Pancreas (tissue), 10 donors: ENCODE measurements around the gene CCDC78. TPM values are rescaled to one million over a fixed set of nuclear protein-coding genes. Genes with fewer than 3 reads are reported as not detected.
A peak's percentile ranks its signal among the peaks of the same experiment; 100 is the strongest.

Experiments
- ATAC-seq, 4 donors: fragments of 200-7000 bp; cut with Tn5 transposase; one replicate each; pipeline versions ENCODE4 v1.8.0 to v1.9.1; 2020; ENCODE audit warnings: mild to moderate bottlenecking in 4 of 4, moderate library complexity in 4 of 4
- DNase-seq, 6 donors: peaks; one replicate each; pipeline ENCODE4 v3.0.0-alpha.2; 2020
- FAIRE-seq: peaks from 2 replicates; lab custom pipeline; 2012; peaks lifted over from hg19 to GRCh38; lab: Jason Lieb, UNC
- H3K27ac ChIP-seq, 4 donors: fragments of 200-600 bp; sonication (generic); 1 replicate in 3 of 4; 2 replicates in 1 of 4; pipeline versions ENCODE4 v1.5.0 to v1.8.0; 2020
- H3K27me3 ChIP-seq, 4 donors: fragments of 200-600 bp; one replicate each; pipeline ENCODE4 v1.8.0; 2021
- H3K36me3 ChIP-seq, 3 donors: fragments of 200-600 bp; sonication (generic) in 1 of 3; one replicate each; pipeline versions ENCODE4 v1.5.0 to v1.8.0; 2020 to 2021
- H3K4me1 ChIP-seq, 3 donors: fragments of 200-600 bp; one replicate each; pipeline ENCODE4 v1.8.0; 2021
- H3K4me3 ChIP-seq, 4 donors: fragments of 200-600 bp; sonication (generic) in 2 of 4; one replicate each; pipeline versions ENCODE4 v1.5.0 to v1.8.0; 2020 to 2021
- H3K9me3 ChIP-seq, 4 donors: fragments of 200-600 bp; one replicate each; pipeline ENCODE4 v1.8.0; 2021
- WGBS, 2 donors: extraction: QIAGEN DNeasy Blood & Tissue Kit; methylation state at CpG; one replicate each; pipeline ENCODE4 v1.1.7; 2013; 5-methylcytosine and 5-hydroxymethylcytosine counted together
- intact Hi-C, 3 donors: fragments of 100-400 bp; cut with DNase I; formaldehyde crosslinking; loops; one replicate each; pipeline versions ENCODE4 v1.11.1 to v1.14.2; 2022
- polyA plus RNA-seq, 2 donors: library from polyadenylated mRNA; stranded (reverse); fragments of 200-250 nt; gene quantifications; one replicate each; pipeline ENCODE4 v1.2.3, GENCODE V29; 2013
- total RNA-seq, 6 donors: library from RNA; stranded (reverse); fragmentation: NEBNext Ultra II Directional in 4 of 6; extraction: Animal tissue kit (Norgen Biotek cat#: 25700) in 4 of 6; gene quantifications; one replicate each; pipeline versions ENCODE4 v1.2.1 to v1.2.4, GENCODE V29; 2021 to 2023
- TF ChIP-seq, protein P1 (sequence below), 4 donors: fragments of 200-600 bp; sonication (generic) in 3 of 4; IDR thresholded peaks; one replicate each; pipeline versions ENCODE4 v1.5.0 to v1.8.0; 2021; ENCODE audit warnings: antibody characterized with exemption in 4 of 4
- donor health status: healthy with polysubstance abuse.
- donor health status: DM: no; HTN: no; CAD: no; lungs with moderate emphysema.
- donor health status: DM: no; HTN: no; CAD: no.
- donor health status: control.
- donor health status: control.
- donor health status: Bipolar disorder and iron deficiency.
- donor health status: DM: yes; HTN: yes; CAD: no.
- donor health status: DM: no; HTN: no; CAD: no.
- donor health status: DM: no; HTN: no; CAD: no.
- donor health status: DM: yes; HTN: yes; CAD: no.

CCDC78 gene
- total and polyA plus RNA-seq, 8 donors, result 0.16 to 7.7 (median 0.46) TPM

DNA sequence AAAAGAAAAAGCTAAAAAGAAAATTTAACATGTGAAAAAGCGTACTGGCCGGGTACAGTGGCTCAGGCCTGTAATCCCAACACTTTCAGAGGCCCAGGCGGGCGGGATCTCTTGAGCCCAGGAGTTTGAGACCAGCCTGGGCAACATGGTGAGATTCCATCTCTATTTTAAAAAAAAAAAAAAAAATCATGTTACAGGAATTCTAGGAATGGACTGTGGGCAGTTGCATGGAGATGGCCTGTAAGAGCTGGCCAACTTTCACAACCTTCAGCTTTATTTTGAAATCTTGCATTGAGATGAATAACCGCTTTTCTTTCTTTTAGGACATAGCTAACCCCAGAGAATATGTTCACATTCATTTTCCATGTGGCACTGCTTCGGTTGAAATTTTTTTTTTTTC, 22.8 kb upstream of the CCDC78 start:
- WGBS, 2 donors, result 74 to 75% methylated on average over 6 of the region's 6 CpGs
- FAIRE-seq (no peak), DNase-seq (no peak), ATAC-seq (no peak)
- H3K27ac ChIP-seq, result no peak overlapping the region
- no peaks in the 10 kb centered on the region for H3K4me1 ChIP-seq
- TF ChIP-seq, protein P1, sequence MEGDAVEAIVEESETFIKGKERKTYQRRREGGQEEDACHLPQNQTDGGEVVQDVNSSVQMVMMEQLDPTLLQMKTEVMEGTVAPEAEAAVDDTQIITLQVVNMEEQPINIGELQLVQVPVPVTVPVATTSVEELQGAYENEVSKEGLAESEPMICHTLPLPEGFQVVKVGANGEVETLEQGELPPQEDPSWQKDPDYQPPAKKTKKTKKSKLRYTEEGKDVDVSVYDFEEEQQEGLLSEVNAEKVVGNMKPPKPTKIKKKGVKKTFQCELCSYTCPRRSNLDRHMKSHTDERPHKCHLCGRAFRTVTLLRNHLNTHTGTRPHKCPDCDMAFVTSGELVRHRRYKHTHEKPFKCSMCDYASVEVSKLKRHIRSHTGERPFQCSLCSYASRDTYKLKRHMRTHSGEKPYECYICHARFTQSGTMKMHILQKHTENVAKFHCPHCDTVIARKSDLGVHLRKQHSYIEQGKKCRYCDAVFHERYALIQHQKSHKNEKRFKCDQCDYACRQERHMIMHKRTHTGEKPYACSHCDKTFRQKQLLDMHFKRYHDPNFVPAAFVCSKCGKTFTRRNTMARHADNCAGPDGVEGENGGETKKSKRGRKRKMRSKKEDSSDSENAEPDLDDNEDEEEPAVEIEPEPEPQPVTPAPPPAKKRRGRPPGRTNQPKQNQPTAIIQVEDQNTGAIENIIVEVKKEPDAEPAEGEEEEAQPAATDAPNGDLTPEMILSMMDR (IDR thresholded peaks at IDR 0.05), result no peak
- no peak overlapping the region for H3K4me3 ChIP-seq
- H3K9me3 ChIP-seq, result no peaks in the 10 kb centered on the region
- no peaks in the 10 kb centered on the region for H3K36me3 ChIP-seq
- no peaks in the 10 kb centered on the region for H3K27me3 ChIP-seq
- intact Hi-C loops, result no loop called here

DNA sequence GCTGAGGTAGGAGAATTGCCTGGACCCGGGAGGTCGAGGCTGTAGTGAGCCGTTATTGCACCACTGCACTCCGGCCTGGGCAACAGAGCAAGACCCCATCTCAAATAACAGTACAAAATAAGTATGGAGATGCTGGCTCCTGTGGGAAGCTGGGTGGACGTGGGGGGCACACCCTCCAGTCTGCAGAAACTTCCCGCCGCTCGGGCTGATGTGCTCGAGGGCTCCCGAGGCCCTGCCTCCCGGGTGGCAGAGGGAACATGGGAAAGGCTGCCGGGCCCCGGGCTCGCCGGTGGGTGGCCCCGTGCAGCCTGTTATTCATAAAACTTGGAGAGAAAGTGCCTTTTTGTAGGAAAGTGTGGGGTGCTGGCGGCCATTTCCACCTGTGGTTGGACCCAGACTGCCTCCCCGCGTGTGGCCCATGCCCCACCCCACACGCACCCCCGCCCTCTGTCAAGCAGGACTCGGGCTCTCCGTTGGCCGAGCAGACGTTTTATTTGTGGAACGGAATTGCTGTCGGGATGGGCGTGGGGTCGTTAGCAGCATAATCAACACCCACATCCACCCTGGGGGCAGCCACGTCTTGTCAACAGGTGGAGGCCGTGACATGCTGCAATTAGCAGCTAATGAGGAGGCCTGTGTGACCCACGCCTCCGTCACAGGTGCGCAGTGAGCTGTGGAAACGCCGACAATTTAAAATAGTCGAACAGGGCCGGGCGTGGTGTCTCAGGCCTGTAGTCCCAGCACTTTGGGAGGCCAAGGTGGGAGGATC, 21.9 kb upstream of the CCDC78 start:
- intact Hi-C loops, result no loop called here
- DNase-seq, result peak in 1 of 6 donors; percentile 55
- no peak for FAIRE-seq
- H3K9me3 ChIP-seq, result no peaks in the 10 kb centered on the region
- no peaks in the 10 kb centered on the region for H3K4me1 ChIP-seq
- no peak for ATAC-seq
- WGBS, 2 donors, result 68 to 77% methylated on average over 39 of the region's 39 CpGs
- H3K36me3 ChIP-seq, result no peaks in the 10 kb centered on the region
- TF ChIP-seq, protein P1 (IDR thresholded peaks at IDR 0.05), result no peak
- H3K4me3 ChIP-seq, result no peak overlapping the region
- H3K27me3 ChIP-seq, result no peaks in the 10 kb centered on the region
- H3K27ac ChIP-seq, result no peak overlapping the region

DNA sequence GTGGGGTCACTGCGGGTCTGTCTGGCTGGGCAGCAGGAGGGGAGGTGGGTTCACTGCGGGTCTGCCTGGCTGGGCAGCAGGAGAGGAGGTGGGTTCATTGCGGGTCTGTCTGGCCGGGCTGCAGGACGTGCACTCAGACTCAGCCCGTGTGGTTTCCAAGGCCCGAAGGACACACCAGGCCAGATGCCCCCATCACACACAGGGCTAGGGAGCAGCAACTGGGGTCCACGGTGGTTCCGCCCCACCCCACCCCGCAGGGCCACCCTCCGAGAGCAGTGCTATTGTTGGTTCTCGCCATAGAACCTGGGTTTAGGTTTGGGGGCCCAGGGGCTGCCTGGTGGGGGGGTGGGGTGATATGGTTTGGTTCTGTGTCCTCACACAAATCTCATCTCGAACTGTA, 20.4 kb upstream of the CCDC78 start:
- no peaks in the 10 kb centered on the region for H3K36me3 ChIP-seq
- ATAC-seq, result no peak
- intact Hi-C loops, result no loop called here
- H3K4me1 ChIP-seq, result no peaks in the 10 kb centered on the region
- no peaks in the 10 kb centered on the region for H3K9me3 ChIP-seq
- no peak for FAIRE-seq
- TF ChIP-seq, protein P1 (IDR thresholded peaks at IDR 0.05), result no peak
- H3K27me3 ChIP-seq, result no peaks in the 10 kb centered on the region
- H3K27ac ChIP-seq, result no peak overlapping the region
- no peak for DNase-seq
- WGBS, 2 donors, result 72 to 73% methylated on average over 12 to 13 of the region's 13 CpGs
- no peak overlapping the region for H3K4me3 ChIP-seq

DNA sequence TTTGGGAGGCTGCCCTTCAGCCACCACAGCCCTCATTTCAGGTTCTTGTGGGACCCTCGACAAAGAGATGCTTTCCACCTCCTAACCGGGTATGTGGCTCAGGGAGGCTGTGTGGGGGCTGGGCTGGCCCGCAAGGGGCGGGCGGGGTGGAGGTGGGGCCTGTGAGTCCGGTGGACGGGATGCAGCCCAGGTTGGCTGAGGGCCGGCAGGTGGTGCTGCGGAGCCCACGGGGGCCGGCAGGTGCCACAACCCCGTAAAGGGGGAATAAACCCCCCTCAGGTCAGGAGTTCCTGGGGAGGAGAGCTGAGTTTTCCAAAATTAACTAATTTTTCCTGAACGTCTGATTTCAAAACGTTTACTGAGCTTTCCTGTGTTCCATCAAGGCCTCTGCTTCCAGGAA, 19.5 kb upstream of the CCDC78 start:
- Histone ChIP-seq H3K4me1 (no peaks in the 10 kb centered on the region), H3K27me3 (no peaks in the 10 kb centered on the region), H3K27ac (no peak overlapping the region), H3K9me3 (no peaks in the 10 kb centered on the region), H3K4me3 (no peak overlapping the region), H3K36me3 (no peaks in the 10 kb centered on the region)
- no peak for ATAC-seq
- FAIRE-seq, result no peak
- 1 to 6% methylated on average over 14 of the region's 14 CpGs for WGBS, 2 donors
- intact Hi-C loops, result no loop called here
- peak in 1 of 6 donors; percentile 70 for DNase-seq
- TF ChIP-seq, protein P1 (IDR thresholded peaks at IDR 0.05), result peak in 1 of 4 donors; percentile 22
